Right cardiac atrium (tissue), 5 donors: ENCODE results near the gene FAM98B. TPM values are rescaled to one million over a fixed set of nuclear protein-coding genes. Genes with fewer than 3 reads are reported as not detected.

Experiments
- ATAC-seq, 2 donors: fragments of 200-7000 bp; cut with Tn5 transposase; one replicate each; pipeline versions ENCODE4 v1.8.0 to v1.9.1; 2020; ENCODE audit warnings: moderate library complexity in 2 of 2, mild to moderate bottlenecking in 1 of 2
- DNase-seq, 3 donors: peaks; one replicate each; pipeline ENCODE4 v3.0.0-alpha.2; 2020
- H3K27ac ChIP-seq: one replicate; pipeline ENCODE4 v1.5.1; 2013; ENCODE audit warnings: mild to moderate bottlenecking, low read length, control low read depth, moderate library complexity
- H3K27me3 ChIP-seq: one replicate; pipeline ENCODE4 v1.6.1; 2013; ENCODE audit not compliant: control insufficient read depth, insufficient read depth
- H3K4me1 ChIP-seq: one replicate; pipeline ENCODE4 v1.6.1; 2013; ENCODE audit warnings: low read length; ENCODE audit not compliant: control insufficient read depth, insufficient read depth
- H3K4me3 ChIP-seq: one replicate; pipeline ENCODE4 v1.5.1; 2013; ENCODE audit warnings: low read length, control low read depth
- H3K9me3 ChIP-seq: one replicate; pipeline ENCODE4 v1.6.1; 2013; ENCODE audit warnings: low read length; ENCODE audit not compliant: control insufficient read depth
- WGBS: extraction: QIAGEN DNeasy Blood & Tissue Kit; methylation state at CpG from one replicate; pipeline ENCODE4 v1.1.7; 2013; 5-methylcytosine and 5-hydroxymethylcytosine counted together
- intact Hi-C, 4 donors: fragments of 100-400 bp; cut with DNase I; formaldehyde crosslinking; loops; one replicate each; pipeline versions ENCODE4 v1.11.0 to v1.14.0; 2022 to 2023
- polyA plus RNA-seq: library from polyadenylated mRNA; stranded (reverse); fragments of 200-250 nt; gene quantifications from one replicate; pipeline ENCODE4 v1.2.3, GENCODE V29; 2013
- total RNA-seq, 4 donors: library from RNA; stranded (reverse); fragmentation: NEBNext Ultra II Directional; extraction: Animal tissue kit (Norgen Biotek cat#: 25700); gene quantifications; one replicate each; pipeline ENCODE4 v1.2.1, GENCODE V29; 2021
- donor health status: healthy with polysubstance abuse.
- donor health status: DM: no; HTN: yes; CAD: no.
- donor health status: DM: no; HTN: no; CAD: no.
- donor health status: DM: no; HTN: yes; CAD: no; lungs with severe emphysema.
- donor health status: DM: yes; HTN: yes; CAD: no.

The FAM98B gene
- total and polyA plus RNA-seq, 5 donors, result 13.9 to 26.8 (median 26.6) TPM

- ATAC-seq (no peak), DNase-seq (no peak)
- WGBS, result 88% methylated on average over 6 of the region's 6 CpGs
- H3K27me3 ChIP-seq, result no peaks in the 10 kb centered on the region
- no peak overlapping the region for H3K27ac ChIP-seq
- no peaks in the 10 kb centered on the region for H3K4me1 ChIP-seq
- intact Hi-C loops, result no loop called here
- H3K9me3 ChIP-seq, result no peaks in the 10 kb centered on the region
- no peak overlapping the region for H3K4me3 ChIP-seq
Observed at GRCh38 chr15:38525489-38525888, 71.6 kb downstream of the FAM98B start.

GRCh38 chr15:38526158-38526557, 72.2 kb downstream of the FAM98B start:
- no peaks in the 10 kb centered on the region for H3K4me1 ChIP-seq
- no peaks in the 10 kb centered on the region for H3K27me3 ChIP-seq
- H3K9me3 ChIP-seq, result no peaks in the 10 kb centered on the region
- WGBS, result 87% methylated on average over 2 of the region's 2 CpGs
- no peak for ATAC-seq
- no peak overlapping the region for H3K4me3 ChIP-seq
- intact Hi-C loops, result no loop called here
- no peak overlapping the region for H3K27ac ChIP-seq
- DNase-seq, result no peak

- H3K4me3 ChIP-seq, result no peak overlapping the region
- ATAC-seq (no peak), DNase-seq (no peak)
- no peaks in the 10 kb centered on the region for H3K9me3 ChIP-seq
- no peak overlapping the region for H3K27ac ChIP-seq
- no peaks in the 10 kb centered on the region for H3K27me3 ChIP-seq
- intact Hi-C loops, result no loop called here
- WGBS, result 90% methylated on average over 1 of the region's 1 CpG
- H3K4me1 ChIP-seq, result no peaks in the 10 kb centered on the region
Observed at GRCh38 chr15:38528294-38528693, 74.4 kb downstream of the FAM98B start.

- no peaks in the 10 kb centered on the region for H3K27me3 ChIP-seq
- ATAC-seq (no peak), DNase-seq (no peak)
- no peak overlapping the region for H3K27ac ChIP-seq
- no peaks in the 10 kb centered on the region for H3K9me3 ChIP-seq
- intact Hi-C loops, result no loop called here
- WGBS, result 92% methylated on average over 1 of the region's 1 CpG
- no peak overlapping the region for H3K4me3 ChIP-seq
- no peaks in the 10 kb centered on the region for H3K4me1 ChIP-seq
Observed at GRCh38 chr15:38530113-38530512, 76.2 kb downstream of the FAM98B start.

- Histone ChIP-seq H3K9me3 (no peaks in the 10 kb centered on the region), H3K4me1 (peaks cover 1% of the 10 kb centered on the region), H3K27ac (no peak overlapping the region), H3K27me3 (no peaks in the 10 kb centered on the region), H3K4me3 (no peak overlapping the region)
- no peak for ATAC-seq
- intact Hi-C loops, result no loop called here
- WGBS, result 73% methylated on average over 4 of the region's 4 CpGs
- no peak for DNase-seq
Observed at GRCh38 chr15:38531509-38531908, 77.6 kb downstream of the FAM98B start.

- intact Hi-C loops, result no loop called here
- Histone ChIP-seq H3K9me3 (no peaks in the 10 kb centered on the region), H3K27me3 (no peaks in the 10 kb centered on the region), H3K27ac (no peak overlapping the region), H3K4me3 (no peak overlapping the region), H3K4me1 (peaks cover 1% of the 10 kb centered on the region)
- DNase-seq (no peak), ATAC-seq (no peak)
- WGBS, result 79% methylated on average over 3 of the region's 3 CpGs
Observed at GRCh38 chr15:38532728-38533127, 78.8 kb downstream of the FAM98B start.

- DNase-seq (no peak), ATAC-seq (no peak)
- no peaks in the 10 kb centered on the region for H3K27me3 ChIP-seq
- H3K4me1 ChIP-seq, result peaks cover 1% of the 10 kb centered on the region
- 82% methylated on average over 6 of the region's 6 CpGs for WGBS
- no peaks in the 10 kb centered on the region for H3K9me3 ChIP-seq
- no peak overlapping the region for H3K27ac ChIP-seq
- intact Hi-C loops, result no loop called here
- no peak overlapping the region for H3K4me3 ChIP-seq
Observed at GRCh38 chr15:38533416-38533915, 79.5 kb downstream of the FAM98B start.

- intact Hi-C loops, result no loop called here
- peaks cover 1% of the 10 kb centered on the region for H3K4me1 ChIP-seq
- no peak for ATAC-seq
Observed at GRCh38 chr15:38533926-38534325, 80.0 kb downstream of the FAM98B start.

GRCh38 chr15:38534691-38535090, 80.8 kb downstream of the FAM98B start:
- H3K9me3 ChIP-seq, result no peaks in the 10 kb centered on the region
- intact Hi-C loops, result no loop called here
- 81% methylated on average over 3 of the region's 3 CpGs for WGBS
- DNase-seq, result no peak
- ATAC-seq, result no peak
- H3K4me1 ChIP-seq, result peaks cover 1% of the 10 kb centered on the region
- no peaks in the 10 kb centered on the region for H3K27me3 ChIP-seq
- no peak overlapping the region for H3K27ac ChIP-seq
- no peak overlapping the region for H3K4me3 ChIP-seq

More at GRCh38 chr15:38533926-38534325, 80.0 kb downstream of the FAM98B start:
- DNase-seq, result no peak
- Histone ChIP-seq H3K27ac (no peak overlapping the region), H3K4me3 (no peak overlapping the region), H3K27me3 (no peaks in the 10 kb centered on the region), H3K9me3 (no peaks in the 10 kb centered on the region)

GRCh38 chr15:38535491-38536200, 81.7 kb downstream of the FAM98B start:
- H3K4me3 ChIP-seq, result no peak overlapping the region
- no peaks in the 10 kb centered on the region for H3K27me3 ChIP-seq
- no peak overlapping the region for H3K27ac ChIP-seq
- no peaks in the 10 kb centered on the region for H3K9me3 ChIP-seq
- DNase-seq (peak in 2 of 3 donors; percentile 28 to 54), ATAC-seq (peak; percentile 17 to 67)
- WGBS, result 64% methylated on average over 8 of the region's 8 CpGs
- intact Hi-C loops, result no loop called here
- peaks cover 1% of the 10 kb centered on the region for H3K4me1 ChIP-seq

- intact Hi-C loops, result no loop called here
- no peaks in the 10 kb centered on the region for H3K27me3 ChIP-seq
- WGBS, result 31% methylated on average over 3 of the region's 3 CpGs
- no peak overlapping the region for H3K4me3 ChIP-seq
- H3K27ac ChIP-seq, result no peak overlapping the region
- no peaks in the 10 kb centered on the region for H3K9me3 ChIP-seq
- peak; percentile 83 to 84 for ATAC-seq
- peak; percentile 72 to 84 (median 80) for DNase-seq
- peaks cover 1% of the 10 kb centered on the region for H3K4me1 ChIP-seq
Observed at GRCh38 chr15:38536201-38536676, 82.3 kb downstream of the FAM98B start.
